Prostate gland (tissue), 2 donors: ENCODE results near the gene DENND2A. TPM values are rescaled to one million over a fixed set of nuclear protein-coding genes. Genes with fewer than 3 reads are reported as not detected.

ENCODE experiments used
- DNase-seq: peaks from one replicate; pipeline ENCODE4 v3.0.0-alpha.2; 2019; ENCODE audit warnings: low spot score
- H3K27ac ChIP-seq, 2 donors: fragments of 200-600 bp; sonication (generic); 2 replicates each; pipeline ENCODE4 v1.5.1; 2017 to 2019
- H3K27me3 ChIP-seq: fragments of 200-600 bp; sonication (generic); replicated peaks from 2 replicates; pipeline ENCODE4 v1.5.1; 2019; ENCODE audit not compliant: insufficient read depth
- H3K36me3 ChIP-seq, 2 donors: fragments of 200-600 bp; sonication (generic); 1 replicate in 1 of 2; 2 replicates in 1 of 2; pipeline versions ENCODE4 v1.5.1 to v1.8.1; 2017 to 2019
- H3K4me1 ChIP-seq: fragments of 200-600 bp; sonication (generic); replicated peaks from 2 replicates; pipeline ENCODE4 v1.5.1; 2019
- H3K4me3 ChIP-seq, 2 donors: fragments of 200-600 bp; sonication (generic); 2 replicates each; pipeline ENCODE4 v1.5.1; 2017 to 2019
- H3K9me3 ChIP-seq: fragments of 200-600 bp; sonication (generic); 2 replicates; pipeline ENCODE4 v1.5.1; 2017
- POLR2A ChIP-seq: fragments of 450-650 bp; IDR thresholded peaks from one replicate; pipeline ENCODE4 v1.6.1; 2016; ENCODE audit warnings: antibody characterized with exemption, mild to moderate bottlenecking
- POLR2AphosphoS5 ChIP-seq: sonication (generic); formaldehyde crosslinking; IDR thresholded peaks from one replicate; pipeline ENCODE4 v1.6.1; 2017; ENCODE audit warnings: antibody characterized with exemption
- WGBS: methylation state at CpG from one replicate; pipeline ENCODE4 v1.1.5; 2018; 5-methylcytosine and 5-hydroxymethylcytosine counted together
- intact Hi-C: fragments of 100-400 bp; cut with DNase I; formaldehyde crosslinking; loops from one replicate; pipeline ENCODE4 v1.14.2; 2022
- total RNA-seq, 2 donors: library from RNA; depleted of rRNA; stranded (reverse); fragments of >200 nt; gene quantifications; one replicate each; pipeline ENCODE4 v1.1.0, GENCODE V29; 2016
- TF ChIP-seq, protein P1 (sequence below), 4 experiments: fragments of 200-600 bp in 2 of 4; fragments of 450-650 bp in 2 of 4; sonication (generic) in 2 of 4; IDR thresholded peaks; 1 replicate in 3 of 4; 2 replicates in 1 of 4; pipeline ENCODE4 v1.5.1; 2016 to 2019; ENCODE audit warnings: antibody characterized with exemption in 4 of 4, mild to moderate bottlenecking in 2 of 4, moderate library complexity in 2 of 4

The DENND2A gene
- total RNA-seq, 2 donors from 2014 or later = 4.0 to 9.2 TPM

DNA sequence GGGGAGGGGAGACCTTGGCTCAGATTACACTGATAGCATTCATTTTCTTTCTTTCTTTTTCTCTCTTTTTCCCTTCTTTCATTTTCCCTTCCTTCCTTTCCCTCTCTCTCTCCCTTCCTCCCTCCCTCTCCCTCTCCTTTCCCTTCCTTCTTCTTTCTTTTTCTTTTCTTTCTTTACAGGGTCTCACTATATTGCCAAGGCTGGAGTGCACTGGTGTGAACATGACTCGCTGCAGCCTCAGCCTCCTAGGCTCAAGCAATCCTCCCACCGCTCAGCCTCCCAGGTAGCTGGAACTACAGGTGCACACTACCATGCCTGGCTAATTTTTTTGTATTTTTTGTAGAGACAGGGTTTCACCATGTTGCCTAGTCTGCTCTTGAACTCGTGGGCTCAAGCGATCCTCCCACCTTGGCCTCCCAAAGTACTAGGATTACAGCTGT, 88.4 kb downstream of the DENND2A start:
- H3K9me3 ChIP-seq = no peaks in the 10 kb centered on the region
- H3K36me3 ChIP-seq = no peaks in the 10 kb centered on the region
- no peak for DNase-seq
- H3K27me3 ChIP-seq = no peaks in the 10 kb centered on the region
- H3K4me3 ChIP-seq = no peak overlapping the region
- TF ChIP-seq, protein P1, sequence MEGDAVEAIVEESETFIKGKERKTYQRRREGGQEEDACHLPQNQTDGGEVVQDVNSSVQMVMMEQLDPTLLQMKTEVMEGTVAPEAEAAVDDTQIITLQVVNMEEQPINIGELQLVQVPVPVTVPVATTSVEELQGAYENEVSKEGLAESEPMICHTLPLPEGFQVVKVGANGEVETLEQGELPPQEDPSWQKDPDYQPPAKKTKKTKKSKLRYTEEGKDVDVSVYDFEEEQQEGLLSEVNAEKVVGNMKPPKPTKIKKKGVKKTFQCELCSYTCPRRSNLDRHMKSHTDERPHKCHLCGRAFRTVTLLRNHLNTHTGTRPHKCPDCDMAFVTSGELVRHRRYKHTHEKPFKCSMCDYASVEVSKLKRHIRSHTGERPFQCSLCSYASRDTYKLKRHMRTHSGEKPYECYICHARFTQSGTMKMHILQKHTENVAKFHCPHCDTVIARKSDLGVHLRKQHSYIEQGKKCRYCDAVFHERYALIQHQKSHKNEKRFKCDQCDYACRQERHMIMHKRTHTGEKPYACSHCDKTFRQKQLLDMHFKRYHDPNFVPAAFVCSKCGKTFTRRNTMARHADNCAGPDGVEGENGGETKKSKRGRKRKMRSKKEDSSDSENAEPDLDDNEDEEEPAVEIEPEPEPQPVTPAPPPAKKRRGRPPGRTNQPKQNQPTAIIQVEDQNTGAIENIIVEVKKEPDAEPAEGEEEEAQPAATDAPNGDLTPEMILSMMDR (IDR thresholded peaks at IDR 0.05) = no peak
- TF ChIP-seq POLR2AphosphoS5 (no peak), POLR2A (no peak)
- 98% methylated on average over 4 of the region's 4 CpGs for WGBS
- H3K27ac ChIP-seq = no peak overlapping the region
- intact Hi-C loops = no loop called here
- H3K4me1 ChIP-seq = no peaks in the 10 kb centered on the region

DNA sequence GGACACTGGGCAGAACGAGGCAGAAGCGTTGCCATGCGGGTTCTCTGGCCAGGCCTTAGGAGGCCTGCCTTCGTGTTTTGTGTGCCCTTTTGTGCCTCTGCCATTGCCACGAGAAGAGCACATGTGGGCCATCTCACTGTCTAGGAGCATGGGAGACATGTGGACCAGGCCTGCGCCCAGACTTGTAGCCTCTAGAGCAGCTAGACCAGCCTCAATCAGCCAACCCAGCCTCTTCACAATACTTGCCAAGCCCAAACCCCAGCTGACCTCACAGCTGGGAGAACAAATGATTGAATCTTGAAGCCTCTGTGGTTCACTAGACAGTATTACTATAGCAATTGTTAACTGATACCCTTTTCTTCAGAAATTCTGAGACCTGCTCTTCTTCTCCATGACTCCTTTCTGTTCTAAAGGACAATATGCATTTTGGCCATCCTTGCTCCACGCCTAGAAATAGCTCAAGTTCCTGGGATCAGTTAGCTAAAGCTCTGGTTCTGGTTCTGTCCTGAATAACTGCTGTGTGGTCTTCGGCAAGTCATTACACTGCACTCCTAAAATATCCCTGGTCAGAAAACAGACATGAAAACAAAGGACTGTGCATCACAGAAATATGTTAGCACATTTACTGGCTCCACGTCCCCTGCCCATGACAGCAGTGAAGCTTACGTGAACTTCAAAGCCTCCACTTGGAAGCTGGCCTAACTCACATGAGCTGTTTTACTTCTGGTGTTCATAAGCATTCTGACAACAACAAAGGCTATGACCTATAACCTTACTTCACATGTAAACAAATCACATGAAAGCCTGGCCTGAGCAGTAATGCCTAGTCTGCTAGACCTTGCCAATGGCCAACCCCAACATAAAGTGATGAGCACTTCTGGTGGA, 89.0 kb downstream of the DENND2A start:
- Histone ChIP-seq H3K36me3 (no peaks in the 10 kb centered on the region), H3K9me3 (no peaks in the 10 kb centered on the region), H3K27me3 (no peaks in the 10 kb centered on the region), H3K4me3 (no peak overlapping the region), H3K27ac (no peak overlapping the region), H3K4me1 (no peaks in the 10 kb centered on the region)
- TF ChIP-seq POLR2AphosphoS5 = no peak
- TF ChIP-seq, protein P1 (IDR thresholded peaks at IDR 0.05) = no peak
- no peak for TF ChIP-seq POLR2A
- 83% methylated on average over 10 of the region's 10 CpGs for WGBS
- intact Hi-C loops = no loop called here
- no peak for DNase-seq

DNA sequence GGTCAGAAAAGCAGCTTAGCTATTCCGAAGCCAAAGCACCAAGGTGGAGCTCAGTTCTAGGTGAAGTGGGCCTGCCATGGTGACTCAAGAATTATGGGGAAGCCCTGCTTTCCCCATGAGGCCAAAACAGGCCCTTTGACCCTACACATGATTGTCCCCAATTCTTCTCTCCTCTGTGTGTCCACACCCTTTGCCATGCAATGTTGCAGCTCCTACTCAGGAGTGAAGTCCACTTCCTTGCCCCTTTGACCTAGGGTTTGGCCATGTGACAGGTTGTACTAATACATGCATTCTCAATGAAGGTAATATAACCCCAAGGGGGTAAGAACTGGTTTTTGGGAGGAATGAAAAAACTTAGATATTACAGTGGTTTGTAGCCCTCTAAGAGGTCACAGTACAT, 93.7 kb downstream of the DENND2A start:
- Histone ChIP-seq H3K36me3 (no peaks in the 10 kb centered on the region), H3K4me3 (no peak overlapping the region), H3K4me1 (no peaks in the 10 kb centered on the region), H3K27ac (no peak overlapping the region), H3K27me3 (no peaks in the 10 kb centered on the region), H3K9me3 (no peaks in the 10 kb centered on the region)
- 100% methylated on average over 1 of the region's 1 CpG for WGBS
- TF ChIP-seq POLR2A (no peak), POLR2AphosphoS5 (no peak)
- TF ChIP-seq, protein P1 (IDR thresholded peaks at IDR 0.05) = no peak
- intact Hi-C loops = no loop called here
- no peak for DNase-seq

DNA sequence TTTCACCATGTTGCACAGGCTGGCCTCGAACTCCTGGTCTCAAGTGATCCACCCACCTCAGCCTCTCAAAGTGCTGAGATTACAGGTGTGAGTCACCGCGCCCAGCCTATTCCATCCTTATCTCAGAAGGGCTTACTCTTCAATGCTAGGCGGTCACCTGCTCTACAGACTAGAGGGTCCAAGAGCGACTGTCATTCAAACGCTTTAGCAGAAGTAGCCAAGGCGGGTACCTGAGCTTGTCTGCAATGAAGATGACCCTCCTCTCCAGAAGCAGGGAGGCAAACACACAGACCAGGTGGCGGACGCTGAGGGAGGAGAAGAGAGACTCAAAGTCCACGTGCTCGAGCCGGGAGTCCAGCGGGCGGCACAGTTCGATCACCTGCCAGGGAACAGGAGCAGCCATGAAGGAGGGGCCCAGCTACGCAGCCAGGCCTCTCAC, 96.2 kb downstream of the DENND2A start:
- Histone ChIP-seq H3K4me1 (peaks cover 3% of the 10 kb centered on the region), H3K27ac (no peak overlapping the region), H3K9me3 (no peaks in the 10 kb centered on the region), H3K36me3 (no peaks in the 10 kb centered on the region), H3K4me3 (no peak overlapping the region), H3K27me3 (no peaks in the 10 kb centered on the region)
- WGBS = 83% methylated on average over 16 of the region's 16 CpGs
- no peak for DNase-seq
- TF ChIP-seq, protein P1 (IDR thresholded peaks at IDR 0.05) = no peak
- TF ChIP-seq POLR2AphosphoS5 (no peak), POLR2A (no peak)
- intact Hi-C loops = no loop called here

DNA sequence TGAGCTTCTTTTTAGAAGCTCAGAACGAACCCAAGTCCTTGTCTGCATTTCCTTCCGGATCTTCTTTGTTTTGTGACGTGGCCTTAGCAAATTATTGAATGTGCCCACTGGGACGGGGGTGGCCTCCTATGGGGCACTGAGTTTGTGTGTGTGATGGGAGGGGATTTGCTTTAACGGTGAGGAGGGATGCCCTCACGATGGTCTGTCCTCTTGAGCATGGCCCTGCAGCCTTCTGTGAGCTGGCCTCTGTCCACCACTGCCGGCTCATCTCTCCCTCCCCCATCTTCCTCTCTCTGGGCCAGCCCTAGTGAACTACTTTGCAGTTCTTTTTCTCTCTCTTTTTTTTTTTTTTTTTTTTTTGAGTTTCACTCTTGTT, 98.4 kb downstream of the DENND2A start:
- peaks cover 3% of the 10 kb centered on the region for H3K4me1 ChIP-seq
- no peaks in the 10 kb centered on the region for H3K9me3 ChIP-seq
- H3K27me3 ChIP-seq = no peaks in the 10 kb centered on the region
- peak overlapping the region; percentile 66 to 73 for H3K27ac ChIP-seq
- no peaks in the 10 kb centered on the region for H3K36me3 ChIP-seq
- TF ChIP-seq POLR2A = no peak
- TF ChIP-seq, protein P1 (IDR thresholded peaks at IDR 0.05) = no peak
- TF ChIP-seq POLR2AphosphoS5 = no peak
- no peak for DNase-seq
- no peak overlapping the region for H3K4me3 ChIP-seq
- intact Hi-C loops = no loop called here
- WGBS = 31% methylated on average over 7 of the region's 7 CpGs
